K562 (cell line): ENCODE measurements around the gene SLC26A8. TPM values are rescaled to one million over a fixed set of nuclear protein-coding genes. Genes with fewer than 3 reads are reported as not detected.

Source experiments
- CCAR2 ChIP-seq: fragments of 200-400 bp; formaldehyde crosslinking; IDR thresholded peaks from 2 replicates; pipeline ENCODE4 v1.6.1; 2017; ENCODE audit warnings: mild to moderate bottlenecking, low read depth, low read length
- E2F4 ChIP-seq: sonication (generic); formaldehyde crosslinking; IDR thresholded peaks from 2 replicates; pipeline ENCODE4 v1.8.0; 2022; ENCODE audit warnings: mild to moderate bottlenecking, low read depth, missing genetic modification reagents
- EGR1 ChIP-seq: fragments of 450-650 bp; conservative IDR thresholded peaks from 2 replicates; pipeline ENCODE4 v1.6.1; 2017; ENCODE audit warnings: mild to moderate bottlenecking
- EWSR1 ChIP-seq: fragments of 450-650 bp; IDR thresholded peaks from 2 replicates; pipeline ENCODE4 v1.6.1; 2018; ENCODE audit warnings: borderline replicate concordance, mild to moderate bottlenecking, low read depth, moderate library complexity; ENCODE audit not compliant: partially characterized antibody
- HNRNPUL1 ChIP-seq: fragments of 200-400 bp; formaldehyde crosslinking; IDR thresholded peaks from 2 replicates; pipeline ENCODE4 v1.6.1; 2017; ENCODE audit warnings: low read length
- IRF1 ChIP-seq: sonication (generic); formaldehyde crosslinking; IDR thresholded peaks from 2 replicates; pipeline ENCODE4 v1.8.0; 2022; ENCODE audit warnings: missing genetic modification reagents, mild to moderate bottlenecking, borderline replicate concordance
- MAFG ChIP-seq: fragments of 450-650 bp; conservative IDR thresholded peaks from 2 replicates; pipeline ENCODE4 v1.6.1; 2016; ENCODE audit warnings: missing genetic modification characterization, missing compliant biosample characterization
- MBD2 ChIP-seq: sonication (generic); IDR thresholded peaks from 2 replicates; pipeline ENCODE4 v1.6.1; 2016; ENCODE audit warnings: low read depth, borderline replicate concordance
- RBBP5 ChIP-seq: fragments of 200-600 bp; sonication (generic); IDR thresholded peaks from 2 replicates; pipeline ENCODE4 v1.6.1; 2012; ENCODE audit warnings: borderline replicate concordance, mild to moderate bottlenecking, low read length, control low read depth, inconsistent platforms; ENCODE audit not compliant: insufficient read depth, poor library complexity, severe bottlenecking
- RFX1 ChIP-seq: fragments of 450-650 bp; IDR thresholded peaks from 2 replicates; pipeline ENCODE4 v1.6.1; 2016; ENCODE audit warnings: mild to moderate bottlenecking, moderate library complexity
- RFX5 ChIP-seq: IDR thresholded peaks from 2 replicates; pipeline ENCODE4 v1.6.1; 2011; ENCODE audit warnings: low read depth, mild to moderate bottlenecking, improper control_type of control experiment, low read length
- SETDB1 ChIP-seq: IDR thresholded peaks from one replicate; pipeline ENCODE4 v1.6.1; 2012; ENCODE audit warnings: low read length, control low read depth, inconsistent platforms
- ZC3H8 ChIP-seq: fragments of 450-650 bp; IDR thresholded peaks from 2 replicates; pipeline ENCODE4 v1.6.1; 2017
- ZNF280B ChIP-seq: fragments of 250-450 bp; sonication (Bioruptor Pico); IDR thresholded peaks from 2 replicates; pipeline ENCODE4 v1.5.1; 2021; ENCODE audit warnings: mild to moderate bottlenecking
- ZZZ3 ChIP-seq: fragments of 450-650 bp; IDR thresholded peaks from 2 replicates; pipeline ENCODE4 v1.6.1; 2016; ENCODE audit warnings: antibody characterized with exemption, mild to moderate bottlenecking, moderate library complexity
- polyA plus RNA-seq, 8 experiments: library from polyadenylated mRNA; depleted of rRNA in 4 of 8; stranded (reverse) in 5 of 8; unstranded in 3 of 8; fragments of >200 nt; fragmentation: Nextera tagmentation in 2 of 8; fragmentation: Illumina TruSeq in 1 of 8; extraction: Ambion mirVana in 2 of 8; extraction: Trizol in 1 of 8; gene quantifications; 2 replicates each; pipeline versions ENCODE4 v1.2.1 to v1.2.3, GENCODE V29; 2011 to 2014; ENCODE audit warnings: inconsistent platforms in 1 of 8, missing spikeins in 1 of 8
- total RNA-seq, 7 experiments: library from RNA; depleted of rRNA in 6 of 7; stranded (reverse); fragments of >200 nt in 6 of 7; fragmentation: Illumina TruSeq in 2 of 7; extraction: Trizol in 2 of 7; gene quantifications; 2 replicates each; pipeline versions ENCODE4 v1.2.1 to v1.2.3, GENCODE V29; 2011 to 2021; ENCODE audit warnings: low replicate concordance in 1 of 7
- TF ChIP-seq, protein P1 (sequence below): fragments of 250-450 bp; sonication (Bioruptor Pico); IDR thresholded peaks from 2 replicates; pipeline ENCODE4 v1.5.0; 2020; ENCODE audit warnings: mild to moderate bottlenecking, borderline replicate concordance
- TF ChIP-seq, protein P2 (sequence below): fragments of 250-450 bp; sonication (Bioruptor Pico); IDR thresholded peaks from 2 replicates; pipeline ENCODE4 v1.9.0; 2021; ENCODE audit warnings: mild to moderate bottlenecking, inconsistent platforms
- TF ChIP-seq, protein P3 (sequence below): fragments of 250-450 bp; sonication (Bioruptor Pico); IDR thresholded peaks from 2 replicates; pipeline ENCODE4 v1.4.0; 2020; ENCODE audit warnings: mild to moderate bottlenecking, moderate library complexity

SLC26A8 gene
- total and polyA plus RNA-seq, 9 of the 15 experiments (the other 6 are each of a cell fraction or from before 2014, with no cell fraction given): not detected

DNA sequence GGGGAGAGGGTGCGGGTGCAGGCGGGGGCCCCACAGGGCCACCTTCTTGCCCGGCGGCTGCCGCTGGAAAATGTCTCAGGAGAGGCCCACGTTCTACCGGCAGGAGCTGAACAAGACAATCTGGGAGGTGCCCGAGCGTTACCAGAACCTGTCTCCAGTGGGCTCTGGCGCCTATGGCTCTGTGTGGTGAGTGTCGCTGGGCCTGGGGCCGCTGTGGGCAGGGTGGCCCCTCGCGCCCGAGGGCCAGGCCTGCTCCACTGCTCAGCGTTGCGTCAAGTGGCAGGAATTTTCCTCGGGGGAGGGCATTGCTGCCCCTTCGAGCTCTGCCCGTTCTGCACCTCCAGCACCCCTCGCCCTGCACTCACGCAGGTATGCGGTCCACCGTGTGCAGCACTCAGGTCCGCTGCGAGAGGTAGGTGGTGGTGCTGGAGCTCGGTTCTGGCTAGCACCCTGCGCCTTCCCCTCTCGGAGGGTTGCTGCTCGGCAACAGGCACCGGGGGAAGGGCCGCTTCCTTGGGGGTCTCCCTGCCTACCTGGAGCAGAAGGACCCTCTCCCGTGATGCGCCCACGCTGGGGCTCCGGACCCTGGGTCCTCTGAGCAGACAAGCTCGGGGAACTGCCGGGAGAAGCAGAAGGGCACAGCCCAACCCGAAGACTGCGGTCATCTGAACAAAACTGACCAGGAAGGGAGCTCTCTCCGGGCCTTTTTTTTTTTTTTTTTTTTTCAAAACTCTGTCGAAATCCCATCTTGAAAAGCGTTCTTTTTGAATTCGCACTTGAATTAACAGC lies 3.8 kb upstream of the SLC26A8 start (continued):
- TF ChIP-seq RBBP5 (peak; percentile 93), E2F4 (0 out of 2 replicates have a peak, but pooled peaks have one; percentile 42), ZZZ3 (no peak), RFX1 (no peak), SETDB1 (no peak), EGR1 (no peak; the same call in 1 of the 2 replicates), CCAR2 (no peak), IRF1 (CRISPR knock-in tag) (0 out of 2 replicates have a peak, but pooled peaks have one; percentile 34), ZNF280B (CRISPR knock-in tag) (no peak), MAFG (tag) (no peak), ZC3H8 (no peak), MBD2 (no peak), HNRNPUL1 (no peak), RFX5 (no peak), EWSR1 (no peak)
- TF ChIP-seq, protein P1, sequence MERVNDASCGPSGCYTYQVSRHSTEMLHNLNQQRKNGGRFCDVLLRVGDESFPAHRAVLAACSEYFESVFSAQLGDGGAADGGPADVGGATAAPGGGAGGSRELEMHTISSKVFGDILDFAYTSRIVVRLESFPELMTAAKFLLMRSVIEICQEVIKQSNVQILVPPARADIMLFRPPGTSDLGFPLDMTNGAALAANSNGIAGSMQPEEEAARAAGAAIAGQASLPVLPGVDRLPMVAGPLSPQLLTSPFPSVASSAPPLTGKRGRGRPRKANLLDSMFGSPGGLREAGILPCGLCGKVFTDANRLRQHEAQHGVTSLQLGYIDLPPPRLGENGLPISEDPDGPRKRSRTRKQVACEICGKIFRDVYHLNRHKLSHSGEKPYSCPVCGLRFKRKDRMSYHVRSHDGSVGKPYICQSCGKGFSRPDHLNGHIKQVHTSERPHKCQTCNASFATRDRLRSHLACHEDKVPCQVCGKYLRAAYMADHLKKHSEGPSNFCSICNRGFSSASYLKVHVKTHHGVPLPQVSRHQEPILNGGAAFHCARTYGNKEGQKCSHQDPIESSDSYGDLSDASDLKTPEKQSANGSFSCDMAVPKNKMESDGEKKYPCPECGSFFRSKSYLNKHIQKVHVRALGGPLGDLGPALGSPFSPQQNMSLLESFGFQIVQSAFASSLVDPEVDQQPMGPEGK: no peak
- TF ChIP-seq, protein P2, sequence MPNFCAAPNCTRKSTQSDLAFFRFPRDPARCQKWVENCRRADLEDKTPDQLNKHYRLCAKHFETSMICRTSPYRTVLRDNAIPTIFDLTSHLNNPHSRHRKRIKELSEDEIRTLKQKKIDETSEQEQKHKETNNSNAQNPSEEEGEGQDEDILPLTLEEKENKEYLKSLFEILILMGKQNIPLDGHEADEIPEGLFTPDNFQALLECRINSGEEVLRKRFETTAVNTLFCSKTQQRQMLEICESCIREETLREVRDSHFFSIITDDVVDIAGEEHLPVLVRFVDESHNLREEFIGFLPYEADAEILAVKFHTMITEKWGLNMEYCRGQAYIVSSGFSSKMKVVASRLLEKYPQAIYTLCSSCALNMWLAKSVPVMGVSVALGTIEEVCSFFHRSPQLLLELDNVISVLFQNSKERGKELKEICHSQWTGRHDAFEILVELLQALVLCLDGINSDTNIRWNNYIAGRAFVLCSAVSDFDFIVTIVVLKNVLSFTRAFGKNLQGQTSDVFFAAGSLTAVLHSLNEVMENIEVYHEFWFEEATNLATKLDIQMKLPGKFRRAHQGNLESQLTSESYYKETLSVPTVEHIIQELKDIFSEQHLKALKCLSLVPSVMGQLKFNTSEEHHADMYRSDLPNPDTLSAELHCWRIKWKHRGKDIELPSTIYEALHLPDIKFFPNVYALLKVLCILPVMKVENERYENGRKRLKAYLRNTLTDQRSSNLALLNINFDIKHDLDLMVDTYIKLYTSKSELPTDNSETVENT: 0 out of 2 replicates have a peak, but pooled peaks have one; percentile 4
- TF ChIP-seq, protein P3, sequence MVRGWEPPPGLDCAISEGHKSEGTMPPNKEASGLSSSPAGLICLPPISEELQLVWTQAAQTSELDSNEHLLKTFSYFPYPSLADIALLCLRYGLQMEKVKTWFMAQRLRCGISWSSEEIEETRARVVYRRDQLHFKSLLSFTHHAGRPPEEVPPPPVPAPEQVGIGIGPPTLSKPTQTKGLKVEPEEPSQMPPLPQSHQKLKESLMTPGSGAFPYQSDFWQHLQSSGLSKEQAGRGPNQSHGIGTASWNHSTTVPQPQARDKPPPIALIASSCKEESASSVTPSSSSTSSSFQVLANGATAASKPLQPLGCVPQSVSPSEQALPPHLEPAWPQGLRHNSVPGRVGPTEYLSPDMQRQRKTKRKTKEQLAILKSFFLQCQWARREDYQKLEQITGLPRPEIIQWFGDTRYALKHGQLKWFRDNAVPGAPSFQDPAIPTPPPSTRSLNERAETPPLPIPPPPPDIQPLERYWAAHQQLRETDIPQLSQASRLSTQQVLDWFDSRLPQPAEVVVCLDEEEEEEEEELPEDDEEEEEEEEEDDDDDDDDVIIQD (CRISPR knock-in tag): no peak
